ENCODE data around the gene EN2. TPM values are rescaled to one million over a fixed set of nuclear protein-coding genes. Genes with fewer than 3 reads are reported as not detected.

The EN2 gene
- total RNA-seq, 1 donor from 2014 or later, result 0.91 TPM

- no peak for DNase-seq (ENCODE audit: low read depth)
Measured at GRCh38 chr7:155463114-155463811, 5.3 kb downstream of the EN2 start.

GRCh38 chr7:155464183-155464582 is 6.3 kb downstream of the EN2 start:
- no peak for DNase-seq (ENCODE audit: low read depth)

- DNase-seq (ENCODE audit: low read depth), result no peak
Measured at GRCh38 chr7:155464948-155465739, 7.2 kb downstream of the EN2 start.

GRCh38 chr7:155465761-155466141 is 7.8 kb downstream of the EN2 start:
- no peak for DNase-seq (ENCODE audit: low read depth)

- no peak for DNase-seq (ENCODE audit: low read depth)
Measured at GRCh38 chr7:155466142-155466813, 8.3 kb downstream of the EN2 start.

GRCh38 chr7:155466814-155467733 is 9.1 kb downstream of the EN2 start:
- DNase-seq (ENCODE audit: low read depth), result no peak

GRCh38 chr7:155467846-155468784 is 10.2 kb downstream of the EN2 start:
- DNase-seq (ENCODE audit: low read depth), result peak; percentile 10

- no peak for DNase-seq (ENCODE audit: low read depth)
Measured at GRCh38 chr7:155468785-155469148, 10.8 kb downstream of the EN2 start.

- no peak for DNase-seq (ENCODE audit: low read depth)
Measured at GRCh38 chr7:155469311-155470185, 11.6 kb downstream of the EN2 start.

- no peak for DNase-seq (ENCODE audit: low read depth)
Measured at GRCh38 chr7:155470186-155470487, 12.2 kb downstream of the EN2 start.

- peak; percentile 16 for DNase-seq (ENCODE audit: low read depth)
Measured at GRCh38 chr7:155470686-155471638, 13.0 kb downstream of the EN2 start.

- DNase-seq (ENCODE audit: low read depth), result no peak
Measured at GRCh38 chr7:155471718-155472117, 13.8 kb downstream of the EN2 start.

- DNase-seq (ENCODE audit: low read depth), result no peak
Measured at GRCh38 chr7:155477476-155477875, 19.5 kb downstream of the EN2 start.

- DNase-seq (ENCODE audit: low read depth), result no peak
Measured at GRCh38 chr7:155481764-155482163, 23.8 kb downstream of the EN2 start.

GRCh38 chr7:155482511-155483183 is 24.7 kb downstream of the EN2 start:
- no peak for DNase-seq (ENCODE audit: low read depth)

GRCh38 chr7:155483245-155483644 is 25.3 kb downstream of the EN2 start:
- DNase-seq (ENCODE audit: low read depth), result no peak

- DNase-seq (ENCODE audit: low read depth), result peak; percentile 93
Measured at GRCh38 chr7:155483868-155484325, 26.0 kb downstream of the EN2 start.
